Endothelial cell of umbilical vein (primary cell): Measurements from ENCODE around the gene RRP8. TPM values are rescaled to one million over a fixed set of nuclear protein-coding genes. Genes with fewer than 3 reads are reported as not detected.

Source experiments
- BruUV-seq: library from RNA; stranded (reverse); fragments of 400-500 nt; replicated peaks from 2 replicates; lab custom pipeline; 2021; lab: Mats Ljungman, UMichigan
- CTCF ChIA-PET: fragments of 300-600, 350-600 bp; sonication (Branson Sonifier 250); formaldehyde crosslinking; loops from one replicate; lab custom pipeline; 2021; ENCODE audit warnings: antibody characterized with exemption, inconsistent platforms; lab: Charles Lee
- POLR2A ChIA-PET: fragments of 300-600, 350-600 bp; sonication (Branson Sonifier 250); formaldehyde crosslinking; loops from one replicate; lab custom pipeline; 2021; ENCODE audit warnings: antibody characterized with exemption, inconsistent platforms; lab: Charles Lee
- DNase-seq: peaks from one replicate; pipeline ENCODE4 v3.0.0-alpha.2; 2011; ENCODE audit warnings: low read depth, low spot score
- FAIRE-seq: peaks from 2 replicates; lab custom pipeline; 2011; peaks lifted over from hg19 to GRCh38; lab: Jason Lieb, UNC
- H2AFZ ChIP-seq: 2 replicates; pipeline ENCODE4 v1.6.0; 2012; ENCODE audit warnings: low read depth, low read length, control low read depth, inconsistent platforms
- H3K27ac ChIP-seq: 2 replicates; pipeline ENCODE4 v1.5.1; 2011; ENCODE audit warnings: low read depth, mild to moderate bottlenecking, control low read depth, low read length, moderate library complexity; ENCODE audit not compliant: insufficient read depth
- H3K27me3 ChIP-seq, 2 experiments: 2 replicates each; pipeline versions ENCODE4 v1.6.0 to v1.6.1; 2011; ENCODE audit warnings: low read length in 2 of 2, mixed read lengths in 1 of 2; ENCODE audit not compliant: control insufficient read depth in 2 of 2, insufficient read depth in 2 of 2
- H3K36me3 ChIP-seq, 2 experiments: 2 replicates in 1 of 2; 3 replicates in 1 of 2; pipeline ENCODE4 v1.5.1; 2011; ENCODE audit warnings: low read length in 2 of 2, mild to moderate bottlenecking in 1 of 2, moderate library complexity in 1 of 2; ENCODE audit not compliant: control insufficient read depth in 2 of 2, insufficient read depth in 2 of 2; ENCODE audit errors: extremely low read depth in 1 of 2
- H3K4me1 ChIP-seq: 3 replicates; pipeline ENCODE4 v1.5.1; 2011; ENCODE audit warnings: mild to moderate bottlenecking, low read length; ENCODE audit not compliant: control insufficient read depth, insufficient read depth; ENCODE audit errors: extremely low read depth
- H3K4me2 ChIP-seq: 2 replicates; pipeline ENCODE4 v1.6.1; 2011; ENCODE audit warnings: low read length, control low read depth, mixed read lengths; ENCODE audit not compliant: insufficient read depth
- H3K4me3 ChIP-seq, 3 experiments: fragments of 200-600 bp in 1 of 3; sonication (generic), shearing (Covaris generic) in 1 of 3; replicated peaks in 1 of 3; 2 replicates each; pipeline ENCODE4 v1.5.1; 2011 to 2016; ENCODE audit warnings: control low read depth in 3 of 3, low read length in 3 of 3, mild to moderate bottlenecking in 2 of 3, inconsistent platforms in 1 of 3, low read depth in 1 of 3, moderate library complexity in 1 of 3; ENCODE audit not compliant: insufficient read depth in 1 of 3
- H3K79me2 ChIP-seq: 2 replicates; pipeline ENCODE4 v1.6.0; 2012; ENCODE audit warnings: low read length, inconsistent platforms; ENCODE audit not compliant: control insufficient read depth, insufficient read depth
- H3K9ac ChIP-seq: replicated peaks from 2 replicates; pipeline ENCODE3; 2011; ENCODE audit warnings: low read length, control low read depth; ENCODE audit not compliant: insufficient read depth; ENCODE audit errors: extremely low read depth
- H3K9me1 ChIP-seq: replicated peaks from 3 replicates; pipeline ENCODE4 v1.6.0; 2011; ENCODE audit warnings: mild to moderate bottlenecking, low read length; ENCODE audit not compliant: control insufficient read depth, insufficient read depth; ENCODE audit errors: extremely low read depth
- H3K9me3 ChIP-seq: replicated peaks from 2 replicates; pipeline ENCODE4 v1.5.1; 2012; ENCODE audit warnings: low read length, inconsistent platforms; ENCODE audit not compliant: control insufficient read depth, insufficient read depth
- H4K20me1 ChIP-seq: replicated peaks from 2 replicates; pipeline ENCODE3; 2011; ENCODE audit warnings: mild to moderate bottlenecking, low read length; ENCODE audit not compliant: control insufficient read depth, insufficient read depth; ENCODE audit errors: extremely low read depth
- EZH2 ChIP-seq: IDR thresholded peaks from 2 replicates; pipeline ENCODE4 v1.6.1; 2012; ENCODE audit warnings: borderline replicate concordance, low read depth, mild to moderate bottlenecking, moderate library complexity, low read length, inconsistent platforms; ENCODE audit not compliant: severe bottlenecking
- FOS ChIP-seq: IDR thresholded peaks from 2 replicates; pipeline ENCODE4 v1.6.1; 2011; ENCODE audit warnings: mild to moderate bottlenecking, low read length, moderate library complexity, borderline replicate concordance; ENCODE audit not compliant: insufficient read depth
- GATA2 ChIP-seq: IDR thresholded peaks from 2 replicates; pipeline ENCODE4 v1.7.0; 2011; ENCODE audit warnings: low read depth, mild to moderate bottlenecking, moderate library complexity, mixed read lengths, low read length; ENCODE audit not compliant: insufficient read length, insufficient read depth
- JUN ChIP-seq: IDR thresholded peaks from 2 replicates; pipeline ENCODE4 v1.6.1; 2011; ENCODE audit warnings: borderline replicate concordance, low read depth; ENCODE audit not compliant: insufficient read length, insufficient read depth
- MYC ChIP-seq: IDR thresholded peaks from one replicate; pipeline ENCODE4 v1.6.1; 2011; ENCODE audit warnings: mild to moderate bottlenecking, low read depth, low read length
- POLR2A ChIP-seq: IDR thresholded peaks from 2 replicates; pipeline ENCODE4 v1.6.1; 2012; ENCODE audit warnings: low read depth, mild to moderate bottlenecking, control low read depth, low read length
- POLR2AphosphoS5 ChIP-seq: IDR thresholded peaks from 2 replicates; pipeline ENCODE4 v1.6.1; 2012; ENCODE audit warnings: low read depth, mild to moderate bottlenecking, control low read depth, low read length, moderate library complexity; ENCODE audit not compliant: insufficient read depth
- dilution Hi-C: fragments of 300-500 bp; cut with MboI; formaldehyde crosslinking; loops from one replicate; pipeline ENCODE4 v1.15.0; 2019; ENCODE audit warnings: low sequenced_read_pairs; ENCODE audit not compliant: extremely low pct_ligation_motif_present
- intact Hi-C: fragments of 100-400 bp; cut with micrococcal nuclease; formaldehyde crosslinking; loops from one replicate; pipeline ENCODE4 v1.10.0; 2022
- polyA plus RNA-seq, 4 experiments: library from polyadenylated mRNA; depleted of rRNA in 3 of 4; stranded (reverse) in 3 of 4; unstranded in 1 of 4; fragments of >200 nt; gene quantifications; 2 replicates each; pipeline versions ENCODE4 v1.2.1 to v1.2.3, GENCODE V29; 2011 to 2012; ENCODE audit warnings: missing spikeins in 1 of 4
- total RNA-seq: library from RNA; stranded (reverse); gene quantifications from 2 replicates; pipeline ENCODE4 v1.2.3, GENCODE V29; 2021
- TF ChIP-seq, protein P1 (sequence below), 2 donors: IDR thresholded peaks; 1 replicate in 1 of 2; 2 replicates in 1 of 2; pipeline ENCODE4 v1.5.1; 2011; ENCODE audit warnings: low read length in 2 of 2, mild to moderate bottlenecking in 2 of 2, moderate library complexity in 2 of 2, control low read depth in 1 of 2, inconsistent platforms in 1 of 2, low read depth in 1 of 2; ENCODE audit not compliant: insufficient read depth in 1 of 2; ENCODE audit errors: extremely low read depth in 1 of 2
- TF ChIP-seq, protein P2 (sequence below): IDR thresholded peaks from 2 replicates; pipeline ENCODE4 v1.6.1; 2011; ENCODE audit not compliant: insufficient read depth, insufficient read length

Gene RRP8
- total and polyA plus RNA-seq, 2 donors (not counting 3 experiments of a cell fraction or from before 2014, with no cell fraction given): 6.4 to 19.4 TPM

DNA sequence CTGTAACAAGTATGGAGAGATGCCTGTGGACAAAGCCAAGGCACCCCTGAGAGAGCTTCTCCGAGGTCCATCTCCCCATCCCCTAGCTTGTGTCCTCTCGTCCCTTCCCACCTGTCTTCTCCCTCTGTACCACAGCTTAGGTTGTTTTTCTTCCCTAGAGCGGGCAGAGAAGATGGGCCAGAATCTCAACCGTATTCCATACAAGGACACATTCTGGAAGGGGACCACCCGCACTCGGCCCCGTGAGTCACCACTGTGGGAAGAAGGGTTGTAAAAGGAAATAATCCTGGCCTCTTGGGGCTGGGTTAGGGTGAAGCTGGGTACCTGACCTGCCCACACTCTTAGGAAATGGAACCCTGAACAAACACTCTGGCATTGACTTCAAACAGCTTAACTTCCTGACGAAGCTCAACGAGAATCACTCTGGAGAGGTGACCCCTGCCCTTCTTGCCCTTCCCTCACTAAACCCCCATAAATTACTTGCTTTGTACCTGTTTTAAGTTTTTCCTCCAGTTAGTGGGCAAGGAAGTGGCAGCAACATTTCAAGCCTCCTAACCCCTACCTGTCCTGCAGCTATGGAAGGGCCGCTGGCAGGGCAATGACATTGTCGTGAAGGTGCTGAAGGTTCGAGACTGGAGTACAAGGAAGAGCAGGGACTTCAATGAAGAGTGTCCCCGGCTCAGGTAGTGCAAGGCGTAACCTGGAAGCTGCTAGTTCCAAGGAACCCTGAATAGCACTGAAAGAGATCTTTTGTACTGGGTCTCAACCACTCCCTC, 5.5 kb upstream of the RRP8 start:
- intact Hi-C loops (no loop called here), dilution Hi-C loops (no loop called here)
- H3K9ac ChIP-seq: no peak overlapping the region
- peaks cover 29 to 31% of the 10 kb centered on the region in 2 experiments for H3K36me3 ChIP-seq
- TF ChIP-seq JUN (no peak), POLR2A (no peak)
- TF ChIP-seq, protein P1, sequence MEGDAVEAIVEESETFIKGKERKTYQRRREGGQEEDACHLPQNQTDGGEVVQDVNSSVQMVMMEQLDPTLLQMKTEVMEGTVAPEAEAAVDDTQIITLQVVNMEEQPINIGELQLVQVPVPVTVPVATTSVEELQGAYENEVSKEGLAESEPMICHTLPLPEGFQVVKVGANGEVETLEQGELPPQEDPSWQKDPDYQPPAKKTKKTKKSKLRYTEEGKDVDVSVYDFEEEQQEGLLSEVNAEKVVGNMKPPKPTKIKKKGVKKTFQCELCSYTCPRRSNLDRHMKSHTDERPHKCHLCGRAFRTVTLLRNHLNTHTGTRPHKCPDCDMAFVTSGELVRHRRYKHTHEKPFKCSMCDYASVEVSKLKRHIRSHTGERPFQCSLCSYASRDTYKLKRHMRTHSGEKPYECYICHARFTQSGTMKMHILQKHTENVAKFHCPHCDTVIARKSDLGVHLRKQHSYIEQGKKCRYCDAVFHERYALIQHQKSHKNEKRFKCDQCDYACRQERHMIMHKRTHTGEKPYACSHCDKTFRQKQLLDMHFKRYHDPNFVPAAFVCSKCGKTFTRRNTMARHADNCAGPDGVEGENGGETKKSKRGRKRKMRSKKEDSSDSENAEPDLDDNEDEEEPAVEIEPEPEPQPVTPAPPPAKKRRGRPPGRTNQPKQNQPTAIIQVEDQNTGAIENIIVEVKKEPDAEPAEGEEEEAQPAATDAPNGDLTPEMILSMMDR (IDR thresholded peaks at IDR 0.05; ENCODE audit: extremely low read depth in 1 of 2, insufficient read depth in 1 of 2, low read depth in 1 of 2, low read length in 2 of 2): no peak
- H3K9me3 ChIP-seq: no peaks in the 10 kb centered on the region
- no peaks in the 10 kb centered on the region for H3K9me1 ChIP-seq
- H4K20me1 ChIP-seq: no peaks in the 10 kb centered on the region
- H3K27me3 ChIP-seq: no peaks in the 10 kb centered on the region
- peaks cover 65% of the 10 kb centered on the region for H3K4me1 ChIP-seq
- no peak for DNase-seq
- H3K27ac ChIP-seq: peak overlapping the region; percentile 17
- no peak for FAIRE-seq
- ChIA-PET POLR2A (no interaction called here), CTCF (interaction anchor here (0.9 to 7.7 kb wide), 4 partner anchors 9 to 76 kb away, joined by 3 to 122 read pairs (median 8); partner anchors contain the start of gene MRPL17)
- H2AFZ ChIP-seq: no peak overlapping the region
- H3K4me2 ChIP-seq: no peak overlapping the region
- H3K4me3 ChIP-seq: no peak overlapping the region
- peaks cover 63% of the 10 kb centered on the region for H3K79me2 ChIP-seq
- BruUV-seq: no TSS peak

DNA sequence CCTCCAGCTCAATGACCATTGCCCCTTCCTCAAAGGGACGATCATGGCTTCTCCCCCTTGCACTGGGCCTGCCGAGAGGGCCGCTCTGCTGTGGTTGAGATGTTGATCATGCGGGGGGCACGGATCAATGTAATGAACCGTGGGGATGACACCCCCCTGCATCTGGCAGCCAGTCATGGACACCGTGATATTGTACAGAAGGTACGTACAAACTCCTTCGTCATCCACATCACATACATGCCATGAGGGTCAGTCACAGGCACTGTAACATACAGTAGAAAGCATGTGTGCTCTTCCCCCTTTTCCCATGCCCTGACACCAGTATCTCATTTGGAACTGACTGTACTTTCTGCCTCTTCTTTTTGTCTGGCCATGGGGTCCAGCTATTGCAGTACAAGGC, 4.6 kb upstream of the RRP8 start:
- peaks cover 70% of the 10 kb centered on the region for H3K79me2 ChIP-seq
- intact Hi-C loops (no loop called here), dilution Hi-C loops (no loop called here)
- no peak for TF ChIP-seq JUN
- TF ChIP-seq, protein P2, sequence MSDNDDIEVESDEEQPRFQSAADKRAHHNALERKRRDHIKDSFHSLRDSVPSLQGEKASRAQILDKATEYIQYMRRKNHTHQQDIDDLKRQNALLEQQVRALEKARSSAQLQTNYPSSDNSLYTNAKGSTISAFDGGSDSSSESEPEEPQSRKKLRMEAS: no peak
- no peak for TF ChIP-seq POLR2AphosphoS5
- TF ChIP-seq MYC: no peak
- no peak for TF ChIP-seq EZH2
- TF ChIP-seq, protein P1 (IDR thresholded peaks at IDR 0.05; ENCODE audit: extremely low read depth in 1 of 2, insufficient read depth in 1 of 2, low read depth in 1 of 2, low read length in 2 of 2): no peak
- TF ChIP-seq FOS: no peak
- TF ChIP-seq GATA2: no peak
- no peak for TF ChIP-seq POLR2A
- H3K9ac ChIP-seq: no peak overlapping the region
- peaks cover 29 to 31% of the 10 kb centered on the region in 2 experiments for H3K36me3 ChIP-seq
- H3K4me1 ChIP-seq: peaks cover 62% of the 10 kb centered on the region
- H3K9me1 ChIP-seq: no peaks in the 10 kb centered on the region
- no peaks in the 10 kb centered on the region for H4K20me1 ChIP-seq
- H3K4me3 ChIP-seq: no peak overlapping the region
- H3K27ac ChIP-seq: peak overlapping the region; percentile 17
- BruUV-seq: no TSS peak
- DNase-seq (no peak), FAIRE-seq (no peak)
- no peak overlapping the region for H3K4me2 ChIP-seq
- H3K9me3 ChIP-seq: no peaks in the 10 kb centered on the region
- ChIA-PET POLR2A (interaction anchor here (1.4 to 1.5 kb wide), 2 partner anchors 11 to 75 kb away, joined by 6 to 7 read pairs; partner anchors contain the start of genes MRPL17 and TPP1), CTCF (interaction anchor here (0.9 to 7.7 kb wide), 6 partner anchors 10 to 88 kb away, joined by 3 to 122 read pairs (median 6); partner anchors contain the start of gene MRPL17)
- no peak overlapping the region for H2AFZ ChIP-seq
- H3K27me3 ChIP-seq: no peaks in the 10 kb centered on the region
